SK-N-SH (cell line): ENCODE data around the gene AKR1D1. TPM values are rescaled to one million over a fixed set of nuclear protein-coding genes. Genes with fewer than 3 reads are reported as not detected.

Source experiments
- CTCF ChIA-PET: fragments of 300-600, 350-600 bp; formaldehyde crosslinking; extraction: SDS; loops from one replicate; lab custom pipeline; 2021; lab: Yijun Ruan, JAX
- POLR2A ChIA-PET: fragments of 350-600 bp; sonication (Branson Sonifier 250); formaldehyde crosslinking; extraction: SDS; loops from one replicate; lab custom pipeline; 2020; ENCODE audit warnings: antibody characterized with exemption, inconsistent platforms; lab: Yijun Ruan, JAX
- DNase-seq: peaks from one replicate; pipeline ENCODE4 v3.0.0; 2012
- H2AFZ ChIP-seq: fragments of 200-600 bp; sonication (generic); 2 replicates; pipeline ENCODE4 v1.8.1; 2016; ENCODE audit warnings: antibody characterized with exemption, mild to moderate bottlenecking, low read depth
- H3F3A ChIP-seq: fragments of 200-600 bp; sonication (generic); replicated peaks from 2 replicates; pipeline ENCODE3; 2016; ENCODE audit warnings: antibody characterized with exemption, mild to moderate bottlenecking; ENCODE audit not compliant: insufficient read depth
- H3K27ac ChIP-seq, 2 experiments: fragments of 200-500 bp in 1 of 2; fragments of 200-600 bp in 1 of 2; sonication (Bioruptor generic) in 1 of 2; sonication (generic), shearing (Covaris generic) in 1 of 2; 2 replicates each; pipeline versions ENCODE4 v1.5.1 to v1.6.1; 2014 to 2016; ENCODE audit warnings: low read depth in 2 of 2, inconsistent platforms in 1 of 2, low read length in 1 of 2, mild to moderate bottlenecking in 1 of 2, mixed read lengths in 1 of 2
- H3K27me3 ChIP-seq: fragments of 200-600 bp; sonication (generic), shearing (Covaris generic); 2 replicates; pipeline ENCODE4 v1.6.1; 2016; ENCODE audit warnings: mixed run types; ENCODE audit not compliant: insufficient read depth
- H3K36me3 ChIP-seq, 2 experiments: fragments of 200-500 bp in 1 of 2; fragments of 200-600 bp in 1 of 2; sonication (Bioruptor generic) in 1 of 2; sonication (generic) in 1 of 2; replicated peaks in 1 of 2; 2 replicates each; pipeline versions ENCODE3 to v1.5.1; 2014 to 2016; ENCODE audit warnings: low read length in 1 of 2, mild to moderate bottlenecking in 1 of 2; ENCODE audit not compliant: insufficient read depth in 2 of 2, control insufficient read depth in 1 of 2
- H3K4me1 ChIP-seq, 2 experiments: fragments of 200-500 bp in 1 of 2; fragments of 200-600 bp in 1 of 2; sonication (Bioruptor generic) in 1 of 2; sonication (generic), shearing (Covaris generic) in 1 of 2; 2 replicates each; pipeline versions ENCODE4 v1.5.1 to v1.6.1; 2014 to 2016; ENCODE audit warnings: low read depth in 1 of 2, low read length in 1 of 2, mixed run types in 1 of 2; ENCODE audit not compliant: insufficient read depth in 2 of 2, control insufficient read depth in 1 of 2
- H3K4me2 ChIP-seq: fragments of 200-600 bp; sonication (generic), shearing (Covaris generic); 2 replicates; pipeline ENCODE4 v1.6.1; 2017; ENCODE audit warnings: mixed run types
- H3K4me3 ChIP-seq, 2 experiments: fragments of 200-500 bp in 1 of 2; fragments of 200-600 bp in 1 of 2; sonication (Bioruptor generic) in 1 of 2; sonication (generic), shearing (Covaris generic) in 1 of 2; 2 replicates each; pipeline versions ENCODE4 v1.5.1 to v1.8.1; 2014 to 2016; ENCODE audit warnings: low read depth in 2 of 2, inconsistent platforms in 1 of 2, low read length in 1 of 2, mild to moderate bottlenecking in 1 of 2, mixed read lengths in 1 of 2, moderate library complexity in 1 of 2
- H3K79me2 ChIP-seq: fragments of 200-600 bp; sonication (generic); 2 replicates; pipeline ENCODE4 v1.8.1; 2017; ENCODE audit warnings: mild to moderate bottlenecking; ENCODE audit not compliant: insufficient read depth
- H3K9ac ChIP-seq: fragments of 200-600 bp; sonication (generic); 2 replicates; pipeline ENCODE4 v1.6.1; 2017; ENCODE audit warnings: mixed run types
- H3K9me2 ChIP-seq: fragments of 200-600 bp; sonication (generic); 2 replicates; pipeline ENCODE4 v1.6.1; 2017; ENCODE audit warnings: mixed run types
- H3K9me3 ChIP-seq: fragments of 200-600 bp; sonication (generic); 2 replicates; pipeline ENCODE4 v1.6.1; 2017; ENCODE audit warnings: mixed run types, mild to moderate bottlenecking, moderate library complexity
- H4K20me1 ChIP-seq: fragments of 200-600 bp; sonication (generic); 2 replicates; pipeline ENCODE4 v1.6.1; 2017; ENCODE audit warnings: mild to moderate bottlenecking, mixed run types; ENCODE audit not compliant: insufficient read depth
- CHD2 ChIP-seq: fragments of 150-350 bp; IDR thresholded peaks from 2 replicates; pipeline ENCODE4 v1.6.1; 2018; ENCODE audit warnings: low read length; ENCODE audit not compliant: partially characterized antibody
- CTCF ChIP-seq: fragments of 200-600 bp; sonication (generic); IDR thresholded peaks from 2 replicates; pipeline ENCODE4 v1.6.1; 2017; ENCODE audit warnings: antibody characterized with exemption, mild to moderate bottlenecking, moderate library complexity
- ELF1 ChIP-seq: IDR thresholded peaks from 2 replicates; pipeline ENCODE4 v1.4.0; 2012
- EZH2phosphoT487 ChIP-seq: fragments of 200-600 bp; sonication (generic); IDR thresholded peaks from 2 replicates; pipeline ENCODE4 v1.6.1; 2017; ENCODE audit warnings: low read depth, mixed run types, mild to moderate bottlenecking, antibody characterized with exemption, moderate library complexity, borderline replicate concordance
- GABPA ChIP-seq: IDR thresholded peaks from 2 replicates; pipeline ENCODE4 v1.4.0; 2012; ENCODE audit warnings: low read depth, mild to moderate bottlenecking
- GATA2 ChIP-seq: sonication (generic); formaldehyde crosslinking; IDR thresholded peaks from 2 replicates; pipeline ENCODE4 v1.5.0; 2020; ENCODE audit warnings: mild to moderate bottlenecking, missing genetic modification reagents
- IRF3 ChIP-seq: fragments of 150-350 bp; IDR thresholded peaks from 2 replicates; pipeline ENCODE4 v1.6.1; 2016; ENCODE audit warnings: mild to moderate bottlenecking, low read depth, low read length
- JUND ChIP-seq: IDR thresholded peaks from 2 replicates; pipeline ENCODE4 v1.4.0; 2012
- MAX ChIP-seq: IDR thresholded peaks from 2 replicates; pipeline ENCODE4 v1.4.0; 2012; ENCODE audit warnings: low read depth
- RAD21 ChIP-seq: IDR thresholded peaks from 2 replicates; pipeline ENCODE4 v1.6.1; 2012; ENCODE audit warnings: mild to moderate bottlenecking, low read length
- SMC3 ChIP-seq: IDR thresholded peaks from 2 replicates; pipeline ENCODE4 v1.6.1; 2012; ENCODE audit warnings: low read depth, low read length, improper control_type of control experiment
- TAF1 ChIP-seq: IDR thresholded peaks from 2 replicates; pipeline ENCODE4 v1.6.1; 2012; ENCODE audit warnings: low read depth, mild to moderate bottlenecking, low read length, moderate library complexity, borderline replicate concordance
- TCF12 ChIP-seq: IDR thresholded peaks from 2 replicates; pipeline ENCODE4 v1.4.0; 2012
- TEAD4 ChIP-seq: IDR thresholded peaks from 2 replicates; pipeline ENCODE4 v1.4.0; 2012; ENCODE audit warnings: mild to moderate bottlenecking, borderline replicate concordance; ENCODE audit not compliant: insufficient read depth
- ZBTB33 ChIP-seq: IDR thresholded peaks from 2 replicates; pipeline ENCODE4 v1.4.0; 2012; ENCODE audit warnings: low read depth, borderline replicate concordance
- WGBS: methylation state at CpG from one replicate; pipeline ENCODE4 v1.1.6; 2017; ENCODE audit warnings: low lambda C conversion rate; 5-methylcytosine and 5-hydroxymethylcytosine counted together
- polyA plus RNA-seq, 3 experiments: library from polyadenylated mRNA; depleted of rRNA; stranded (reverse); fragments of >200 nt; gene quantifications; 2 replicates each; pipeline ENCODE4 v1.2.3, GENCODE V29; 2012
- TF ChIP-seq, protein P1 (sequence below): IDR thresholded peaks from 2 replicates; pipeline ENCODE4 v1.6.1; 2012; ENCODE audit warnings: mild to moderate bottlenecking, low read depth, low read length, moderate library complexity

Gene AKR1D1
- polyA plus RNA-seq, 1 of the 3 experiments (the other 2 are of a cell fraction) = not detected

GRCh38 chr7:138097064-138097741 is 20.9 kb downstream of the AKR1D1 start:
- DNase-seq = peak; percentile 44
- Histone ChIP-seq H3F3A (no peaks in the 10 kb centered on the region), H3K9ac (no peak overlapping the region)
- TF ChIP-seq TEAD4 (no peak), IRF3 (no peak), CTCF (peak; percentile 16; the same call in 1 of the 2 replicates), RAD21 (peak; percentile 59)
- TF ChIP-seq, all 33 proteins: peak for 2
- H3K4me1 ChIP-seq = peaks cover 0 to 2% of the 10 kb centered on the region in 2 experiments; a peak in 1 of 4 replicates
- no peak overlapping the region for H3K4me2 ChIP-seq
- H3K27ac ChIP-seq = no peak overlapping the region
- no peaks in the 10 kb centered on the region for H3K9me3 ChIP-seq
- no peak overlapping the region for H2AFZ ChIP-seq
- ChIA-PET POLR2A (interaction anchor here (0.6 kb wide), 1 partner anchor 61 kb away, joined by 3 read pairs; no protein-coding TSS in a partner anchor), CTCF (interaction anchor here (0.7 to 1.9 kb wide), 9 partner anchors 10 to 641 kb away, joined by 3 to 9 read pairs (median 3); partner anchors contain the start of gene AKR1D1)
- H3K9me2 ChIP-seq = no peaks in the 10 kb centered on the region
- no peaks in the 10 kb centered on the region for H3K36me3 ChIP-seq
- no peaks in the 10 kb centered on the region for H3K79me2 ChIP-seq
- H3K4me3 ChIP-seq = 0 out of 4 replicates have a peak overlapping the region, but pooled peaks of 1 of the 2 experiments have one; percentile 8
- no peaks in the 10 kb centered on the region for H4K20me1 ChIP-seq
- no peaks in the 10 kb centered on the region for H3K27me3 ChIP-seq
- WGBS = 14% methylated on average over 3 of the region's 3 CpGs

DNA sequence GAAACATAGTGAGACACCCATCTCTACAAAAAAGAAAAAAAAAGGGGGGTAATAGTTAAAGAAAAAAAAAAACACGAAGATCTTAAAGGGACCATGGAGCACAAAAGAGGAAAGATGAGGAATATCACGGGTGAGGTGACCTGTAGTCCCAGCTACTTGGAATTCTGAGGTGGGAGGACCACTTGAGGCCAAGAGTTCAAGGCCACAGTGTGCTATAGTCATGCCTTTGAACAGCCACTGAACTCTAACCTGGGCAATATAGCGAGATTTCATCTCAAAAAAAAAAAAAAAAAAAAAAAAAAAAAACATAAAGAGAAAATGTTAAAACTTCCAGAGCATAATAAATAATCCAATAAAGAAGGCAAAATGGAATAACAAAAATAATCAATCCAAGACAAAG is 23.6 kb downstream of the AKR1D1 start:
- Histone ChIP-seq H4K20me1 (no peaks in the 10 kb centered on the region), H3K9ac (no peak overlapping the region), H3K4me1 (peaks cover 0 to 2% of the 10 kb centered on the region in 2 experiments; a peak in 1 of 4 replicates), H3K79me2 (no peaks in the 10 kb centered on the region), H3K4me2 (no peak overlapping the region), H3K9me3 (no peaks in the 10 kb centered on the region), H3F3A (no peaks in the 10 kb centered on the region), H2AFZ (no peak overlapping the region), H3K9me2 (no peaks in the 10 kb centered on the region), H3K4me3 (no peak overlapping the region), H3K27me3 (no peaks in the 10 kb centered on the region), H3K27ac (no peak overlapping the region), H3K36me3 (no peaks in the 10 kb centered on the region)
- TF ChIP-seq GATA2 (CRISPR knock-in tag) = no peak
- TF ChIP-seq MAX = no peak
- no peak for TF ChIP-seq SMC3
- no peak for TF ChIP-seq EZH2phosphoT487
- TF ChIP-seq TAF1 = no peak
- no peak for TF ChIP-seq ZBTB33
- TF ChIP-seq RAD21 = no peak
- TF ChIP-seq GABPA = no peak
- TF ChIP-seq CHD2 = no peak
- TF ChIP-seq, protein P1, sequence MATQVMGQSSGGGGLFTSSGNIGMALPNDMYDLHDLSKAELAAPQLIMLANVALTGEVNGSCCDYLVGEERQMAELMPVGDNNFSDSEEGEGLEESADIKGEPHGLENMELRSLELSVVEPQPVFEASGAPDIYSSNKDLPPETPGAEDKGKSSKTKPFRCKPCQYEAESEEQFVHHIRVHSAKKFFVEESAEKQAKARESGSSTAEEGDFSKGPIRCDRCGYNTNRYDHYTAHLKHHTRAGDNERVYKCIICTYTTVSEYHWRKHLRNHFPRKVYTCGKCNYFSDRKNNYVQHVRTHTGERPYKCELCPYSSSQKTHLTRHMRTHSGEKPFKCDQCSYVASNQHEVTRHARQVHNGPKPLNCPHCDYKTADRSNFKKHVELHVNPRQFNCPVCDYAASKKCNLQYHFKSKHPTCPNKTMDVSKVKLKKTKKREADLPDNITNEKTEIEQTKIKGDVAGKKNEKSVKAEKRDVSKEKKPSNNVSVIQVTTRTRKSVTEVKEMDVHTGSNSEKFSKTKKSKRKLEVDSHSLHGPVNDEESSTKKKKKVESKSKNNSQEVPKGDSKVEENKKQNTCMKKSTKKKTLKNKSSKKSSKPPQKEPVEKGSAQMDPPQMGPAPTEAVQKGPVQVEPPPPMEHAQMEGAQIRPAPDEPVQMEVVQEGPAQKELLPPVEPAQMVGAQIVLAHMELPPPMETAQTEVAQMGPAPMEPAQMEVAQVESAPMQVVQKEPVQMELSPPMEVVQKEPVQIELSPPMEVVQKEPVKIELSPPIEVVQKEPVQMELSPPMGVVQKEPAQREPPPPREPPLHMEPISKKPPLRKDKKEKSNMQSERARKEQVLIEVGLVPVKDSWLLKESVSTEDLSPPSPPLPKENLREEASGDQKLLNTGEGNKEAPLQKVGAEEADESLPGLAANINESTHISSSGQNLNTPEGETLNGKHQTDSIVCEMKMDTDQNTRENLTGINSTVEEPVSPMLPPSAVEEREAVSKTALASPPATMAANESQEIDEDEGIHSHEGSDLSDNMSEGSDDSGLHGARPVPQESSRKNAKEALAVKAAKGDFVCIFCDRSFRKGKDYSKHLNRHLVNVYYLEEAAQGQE = no peak
- TF ChIP-seq ELF1 = no peak
- TF ChIP-seq JUND = no peak
- TF ChIP-seq TCF12 = no peak
- POLR2A ChIA-PET = no interaction called here
- CTCF ChIA-PET = interaction anchor here (1.0 to 2.1 kb wide), 3 partner anchors 9 to 639 kb away, joined by 3 to 5 read pairs (median 3); no protein-coding TSS in a partner anchor
- WGBS = 16% methylated on average over 3 of the region's 3 CpGs
- DNase-seq = no peak
